Heart left ventricle (tissue), 13 donors: ENCODE results near the gene TROAP.

Experiments
- CTCF ChIP-seq, 12 donors: fragments of 200-600 bp; sonication (generic) in 4 of 12; IDR thresholded peaks; one replicate each; pipeline versions ENCODE4 v1.5.0 to v1.8.0; 2018 to 2022; ENCODE audit warnings: antibody characterized with exemption in 12 of 12, mild to moderate bottlenecking in 5 of 12
- POLR2A ChIP-seq, 2 donors: fragments of 450-650 bp; IDR thresholded peaks; one replicate each; pipeline ENCODE4 v1.6.1; 2017; ENCODE audit warnings: antibody characterized with exemption in 2 of 2, mild to moderate bottlenecking in 2 of 2, moderate library complexity in 2 of 2
- donor health status: ischemic (EF 13 %, LVEDD 7.1; RV severe dilation, severe dysfunction).
- donor health status: DM: no; HTN: yes; CAD: no.
- donor health status: DM: no; HTN: no; CAD: no.
- donor health status: ischemic (EF 25% LVEDD 6.9; RV normal size, moderate dysfunction).
- donor health status: ischemic (EF 25% LVEDD 5.7; RV mildly dilated, moderate dysfunction).
- donor health status: ischemic (EF 35%, LVEDD 5.7; RV mildly dilated, moderate dysfunction).
- donor health status: nonischemic (EF 11% LVEDD 7.7; RV severe dilation, severe dysfunction).
- donor health status: DM: yes; HTN: yes; CAD: no.
- donor health status: PGD.
- donor health status: ischemic (EF 29% LVEDD 5.4; RV normal size, mild dysfunction).
- donor health status: nonischemic (EF 23%, LVEDD 6.1; RV moderate dilation, normal function).

- TF ChIP-seq CTCF (IDR thresholded peaks at IDR 0.05) (no peak), POLR2A (IDR thresholded peaks at IDR 0.05) (no peak)
These were observed 30.4 kb upstream of the TROAP start for GRCh38 chr12:49292729-49293055.
